Left kidney (tissue), 8 donors: ENCODE data around the gene VENTX. TPM values are rescaled to one million over a fixed set of nuclear protein-coding genes. Genes with fewer than 3 reads are reported as not detected.

ENCODE experiments used
- DNase-seq: peaks from one replicate; pipeline ENCODE4 v3.0.0-alpha.2; 2013
- long read RNA-seq, 8 donors: transcript quantifications; one replicate each; lab custom pipeline, GENCODE V29; 2026
- polyA plus RNA-seq: library from polyadenylated mRNA; unstranded; fragments of 120-200 nt; gene quantifications from one replicate; pipeline ENCODE4 v1.2.1, GENCODE V29; 2013; ENCODE audit not compliant: insufficient read length

The VENTX gene
- polyA plus RNA-seq = 0.18 TPM
- long read RNA-seq, donor 1 = 0 reads
- long read RNA-seq, donor 2 = 0 reads
- long read RNA-seq, donor 3 = 0 reads
- long read RNA-seq, donor 4 = 0 reads
- long read RNA-seq, donor 5 = 0 reads
- long read RNA-seq, donor 6 = 0 reads
- long read RNA-seq, donor 7 = 0 reads
- long read RNA-seq, donor 8 = 0 reads

GRCh38 chr10:133237588-133238465 lies at the start of gene VENTX:
VENTX (plus strand) TSS chr10:133237855; CDS start chr10:133237915, 60 bp downstream.
- no peak for DNase-seq

GRCh38 chr10:133187906-133188681 lies 49.6 kb upstream of the VENTX start:
- DNase-seq = no peak

- DNase-seq = no peak
Measured at GRCh38 chr10:133189256-133189655, 48.4 kb upstream of the VENTX start.

- no peak for DNase-seq
Measured at GRCh38 chr10:133189726-133190125, 47.9 kb upstream of the VENTX start.

- no peak for DNase-seq
Measured at GRCh38 chr10:133190225-133190624, 47.4 kb upstream of the VENTX start.

GRCh38 chr10:133191651-133192050 lies 46.0 kb upstream of the VENTX start:
- DNase-seq = no peak

- DNase-seq = no peak
Measured at GRCh38 chr10:133194151-133194550, 43.5 kb upstream of the VENTX start.

- no peak for DNase-seq
Measured at GRCh38 chr10:133195096-133195495, 42.6 kb upstream of the VENTX start.

GRCh38 chr10:133195611-133196010 lies 42.0 kb upstream of the VENTX start:
- DNase-seq = no peak

- DNase-seq = no peak
Measured at GRCh38 chr10:133196221-133196915, 41.3 kb upstream of the VENTX start.

GRCh38 chr10:133196936-133197758 lies 40.5 kb upstream of the VENTX start:
- no peak for DNase-seq

GRCh38 chr10:133197786-133198185 lies 39.9 kb upstream of the VENTX start:
- no peak for DNase-seq

- no peak for DNase-seq
Measured at GRCh38 chr10:133198206-133198605, 39.4 kb upstream of the VENTX start.

- DNase-seq = no peak
Measured at GRCh38 chr10:133198621-133199487, 38.8 kb upstream of the VENTX start.

- no peak for DNase-seq
Measured at GRCh38 chr10:133199488-133199885, 38.2 kb upstream of the VENTX start.

- DNase-seq = no peak
Measured at GRCh38 chr10:133199992-133200611, 37.6 kb upstream of the VENTX start.

GRCh38 chr10:133200621-133201031 lies 37.0 kb upstream of the VENTX start:
- DNase-seq = no peak

GRCh38 chr10:133201151-133201947 lies 36.3 kb upstream of the VENTX start:
- no peak for DNase-seq
